NCI-H1092 (cell line): ENCODE data around the gene LRRK1.

Source experiments
- DNase-seq: peaks from one replicate; lab custom pipeline; 2025; lab: John Stamatoyannopoulos, UW

LRRK1 gene

DNA sequence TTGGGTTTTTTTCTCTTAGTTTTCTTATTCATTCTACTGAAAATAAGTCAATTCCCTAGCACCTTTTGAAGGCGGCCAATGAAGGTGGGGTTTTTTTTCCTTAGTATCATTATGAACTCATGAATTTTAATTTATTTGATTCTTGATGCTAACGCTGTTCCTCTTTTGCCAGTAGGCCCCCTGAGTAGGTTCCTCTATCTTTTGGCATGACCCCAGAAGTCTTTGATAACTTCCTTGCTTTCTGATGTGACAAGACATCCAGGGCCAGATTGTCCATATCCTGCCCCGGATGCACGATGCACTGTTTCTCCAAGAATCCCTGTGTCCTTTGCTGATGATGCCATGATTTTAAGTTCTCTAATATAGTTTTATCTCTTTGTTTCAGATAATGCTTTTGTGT, 20.6 kb downstream of the LRRK1 start:
- no peak for DNase-seq

DNA sequence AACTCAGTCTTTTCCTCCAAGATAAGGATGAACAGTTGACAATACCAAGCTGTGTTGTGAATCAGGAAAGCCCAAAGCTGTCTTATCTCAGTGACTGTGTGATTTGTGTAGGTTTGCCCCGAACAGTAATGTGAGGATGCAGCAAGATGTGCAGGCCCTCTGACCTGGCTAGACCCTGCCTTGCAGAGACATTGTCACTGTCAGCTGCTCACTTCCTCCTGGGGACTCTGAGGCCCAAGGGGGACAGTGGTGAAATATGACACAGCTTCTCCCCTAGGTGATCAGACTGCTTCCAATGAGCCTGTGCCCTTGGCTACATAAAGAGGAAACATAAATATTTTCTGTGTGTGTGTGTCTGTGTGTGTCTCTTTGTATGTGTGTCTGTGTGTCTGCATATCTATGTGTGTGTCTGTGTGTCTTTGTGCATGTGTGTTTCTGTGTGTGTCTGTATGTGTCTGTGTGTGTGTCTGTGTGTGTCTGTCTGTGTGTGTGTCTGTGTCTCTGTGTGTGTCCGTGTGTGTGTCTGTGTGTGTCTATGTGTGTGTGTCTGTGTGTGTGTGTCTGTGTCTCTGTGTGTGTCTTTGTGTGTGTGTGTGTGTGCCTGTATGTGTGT, 21.7 kb downstream of the LRRK1 start:
- DNase-seq: no peak

DNA sequence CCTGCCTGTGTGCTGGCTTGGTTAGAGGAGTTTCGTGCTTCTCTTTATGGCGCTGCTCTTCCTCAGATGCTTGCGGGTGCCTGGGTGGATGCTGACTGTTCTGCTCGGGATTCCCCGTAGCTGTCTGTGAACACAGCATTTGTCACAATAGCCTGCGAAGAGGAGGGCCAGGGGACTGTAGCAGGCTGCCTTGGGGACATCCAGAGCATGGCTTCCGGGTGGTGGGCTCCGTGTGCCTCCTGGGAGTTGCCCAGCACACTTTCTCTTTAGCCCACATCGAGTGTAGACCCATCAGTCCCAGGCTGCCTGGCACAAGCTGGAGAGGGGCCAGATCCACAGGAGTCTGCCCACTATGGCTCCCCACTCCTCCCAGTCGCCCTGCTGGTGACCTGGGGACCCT, 22.4 kb downstream of the LRRK1 start:
- DNase-seq: no peak

DNA sequence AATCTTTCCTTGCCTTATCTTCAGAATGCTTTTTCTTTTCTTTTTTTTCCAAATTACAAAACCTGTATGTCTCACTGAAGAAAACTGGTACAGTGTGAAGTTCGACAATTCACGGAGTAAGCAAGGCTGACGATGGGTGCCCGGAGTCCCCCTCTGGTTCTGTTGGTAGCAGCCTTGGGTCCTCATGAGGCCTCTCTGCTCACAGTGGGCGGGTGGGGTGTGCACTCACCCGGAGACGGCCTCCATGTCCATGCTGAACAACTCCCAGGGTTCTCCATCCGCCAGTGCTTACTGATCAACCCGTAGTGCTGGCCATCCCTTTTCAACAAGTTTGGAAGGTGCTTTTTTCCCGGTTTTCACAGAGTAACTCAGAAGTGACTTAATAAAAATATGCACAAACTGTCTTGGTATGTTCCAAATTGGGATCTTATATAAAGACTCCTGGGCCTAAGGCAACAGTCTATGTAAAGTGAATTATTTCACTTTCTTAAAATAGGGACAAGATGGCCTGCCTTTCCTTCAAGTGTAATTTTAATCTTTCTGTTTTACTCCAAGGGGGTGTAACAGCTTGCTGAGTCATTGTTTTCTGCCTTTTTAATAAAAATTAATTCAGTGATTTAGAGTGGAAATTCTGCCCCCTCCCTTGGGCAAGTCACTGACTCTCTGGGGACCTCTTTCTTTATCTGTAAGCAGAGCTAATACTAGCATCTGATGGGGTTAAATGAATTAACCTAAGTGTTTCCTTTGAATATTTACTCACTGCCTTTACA, 23.7 kb downstream of the LRRK1 start:
- no peak for DNase-seq

DNA sequence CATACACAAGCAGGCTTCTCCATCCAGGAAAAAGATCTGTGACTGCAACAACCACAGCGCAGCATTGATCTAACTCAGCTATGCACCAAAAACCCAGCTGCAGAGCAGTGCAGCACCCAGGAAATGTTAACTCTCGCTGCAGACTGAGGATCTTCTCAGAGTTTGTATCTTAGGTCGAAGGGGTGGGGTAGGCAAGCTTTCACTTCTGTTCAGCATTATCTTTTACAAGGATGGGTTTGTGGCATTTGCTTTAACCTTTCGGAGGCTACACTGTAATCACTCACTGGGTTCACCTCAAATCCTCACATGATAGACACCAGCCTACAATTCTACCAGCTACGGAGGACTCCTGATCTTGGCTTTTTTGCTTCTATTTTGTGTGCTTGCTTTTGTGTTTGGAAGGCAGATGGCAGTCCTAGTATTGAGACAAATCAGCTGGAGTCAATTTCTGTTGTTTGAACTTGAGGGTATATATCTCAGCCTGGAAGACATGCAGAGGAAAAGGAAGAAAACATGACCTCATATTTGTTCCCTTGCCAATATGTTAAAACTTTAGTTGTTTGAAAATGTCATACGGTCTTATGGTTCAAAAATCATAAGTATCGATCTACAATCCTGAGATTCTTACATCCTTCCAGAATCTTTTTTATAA, 25.2 kb downstream of the LRRK1 start:
- DNase-seq: no peak

DNA sequence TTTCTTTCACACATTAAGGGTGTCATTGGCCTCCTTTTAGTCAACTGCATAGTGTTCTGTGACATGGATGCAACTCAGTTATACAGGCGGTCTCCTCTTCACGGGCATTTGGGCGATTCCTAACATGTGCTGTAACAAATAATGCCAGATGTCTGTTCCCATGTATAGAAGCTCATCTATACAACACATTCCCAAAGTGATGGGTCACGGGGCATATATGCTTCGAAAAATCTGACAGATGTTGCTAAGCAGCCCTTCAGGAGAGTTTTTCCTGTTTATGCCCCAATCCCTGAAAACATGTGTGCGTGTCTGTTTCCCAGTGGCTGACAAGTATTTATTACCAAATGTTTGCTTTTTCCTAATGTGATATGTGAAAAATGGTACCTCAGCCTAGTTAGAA, 25.8 kb downstream of the LRRK1 start:
- no peak for DNase-seq

DNA sequence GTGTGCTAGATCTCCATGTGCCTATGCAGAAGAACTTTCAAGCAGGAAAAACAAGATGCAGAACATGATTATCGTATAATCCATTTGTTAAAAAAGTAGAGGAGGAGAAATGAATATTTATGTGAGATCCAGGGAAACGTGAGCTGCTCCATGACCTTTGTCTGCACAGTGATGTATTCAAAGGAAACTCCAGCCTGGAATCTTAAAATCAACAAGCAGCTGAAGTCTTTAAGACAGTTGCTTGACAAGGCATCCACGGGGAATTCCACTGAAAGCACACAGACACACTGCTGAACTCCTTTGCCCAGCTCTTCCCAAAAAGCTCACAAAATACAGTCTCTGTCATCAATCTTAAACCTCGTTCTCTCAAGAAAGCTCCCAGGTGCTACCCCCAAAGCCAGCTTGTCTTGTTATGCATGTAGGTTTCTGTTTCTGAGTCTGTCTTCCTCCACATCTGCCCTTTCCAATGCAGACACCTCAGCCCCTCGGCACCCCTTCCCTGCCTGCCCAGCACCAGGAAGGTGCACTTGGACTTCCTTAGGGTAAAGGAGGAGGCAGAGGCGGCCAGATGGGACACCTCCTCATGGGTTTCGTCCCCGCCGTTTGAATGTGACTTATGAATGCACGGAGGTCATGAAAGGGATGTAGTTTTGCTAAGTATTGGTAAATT, 28.7 kb downstream of the LRRK1 start:
- no peak for DNase-seq

DNA sequence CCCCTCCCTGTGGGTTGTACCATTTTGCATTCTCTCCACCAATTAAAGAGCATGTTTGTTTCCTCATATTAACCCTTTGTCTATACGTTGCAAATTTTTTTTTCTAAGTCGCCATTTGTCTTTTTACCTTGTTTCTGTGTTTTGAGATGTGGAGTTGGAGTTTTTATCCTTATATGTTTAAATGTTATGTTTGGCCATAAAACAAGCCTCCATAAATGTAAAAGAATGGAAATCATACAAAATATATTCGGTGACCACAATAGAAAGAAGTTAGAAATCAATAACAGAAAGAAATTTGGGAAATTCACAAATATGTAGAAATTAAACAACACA, 29.2 kb downstream of the LRRK1 start:
- DNase-seq: no peak

DNA sequence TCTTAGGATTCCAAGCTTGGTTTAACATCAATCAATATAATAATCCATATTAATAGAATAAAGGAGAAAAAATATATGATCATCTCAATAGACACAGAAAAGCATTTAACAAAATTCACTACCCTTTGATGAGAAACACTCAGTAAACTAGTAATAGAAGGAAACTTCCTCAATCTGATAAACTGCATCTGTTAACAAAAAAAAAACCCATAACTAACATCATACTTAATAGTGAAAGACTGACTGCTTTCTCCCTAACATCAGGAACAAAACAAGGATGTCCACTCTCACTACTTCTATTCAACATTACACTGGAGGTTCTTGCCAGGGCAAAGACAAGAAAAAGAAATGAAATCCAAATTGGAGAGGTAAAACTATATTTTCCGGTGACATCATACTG, 30.5 kb downstream of the LRRK1 start:
- no peak for DNase-seq

DNA sequence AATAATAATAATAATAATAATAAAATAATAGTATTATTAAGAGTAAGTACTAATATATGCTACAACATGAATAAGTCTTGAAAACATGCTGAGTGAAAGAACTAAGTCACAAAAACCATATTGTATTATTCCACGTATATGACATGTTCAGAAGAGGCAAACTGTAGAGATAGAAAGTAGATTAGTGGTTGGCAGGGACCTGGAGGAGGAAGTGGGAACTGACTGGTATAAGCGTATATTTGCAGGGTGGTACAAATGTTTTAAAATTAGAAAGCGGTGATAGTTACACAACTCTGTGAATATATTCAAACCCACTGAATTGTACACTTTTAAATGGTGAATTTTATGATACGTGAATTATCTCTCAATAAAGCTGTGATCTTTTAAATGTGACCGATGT, 32.8 kb downstream of the LRRK1 start:
- DNase-seq: no peak

DNA sequence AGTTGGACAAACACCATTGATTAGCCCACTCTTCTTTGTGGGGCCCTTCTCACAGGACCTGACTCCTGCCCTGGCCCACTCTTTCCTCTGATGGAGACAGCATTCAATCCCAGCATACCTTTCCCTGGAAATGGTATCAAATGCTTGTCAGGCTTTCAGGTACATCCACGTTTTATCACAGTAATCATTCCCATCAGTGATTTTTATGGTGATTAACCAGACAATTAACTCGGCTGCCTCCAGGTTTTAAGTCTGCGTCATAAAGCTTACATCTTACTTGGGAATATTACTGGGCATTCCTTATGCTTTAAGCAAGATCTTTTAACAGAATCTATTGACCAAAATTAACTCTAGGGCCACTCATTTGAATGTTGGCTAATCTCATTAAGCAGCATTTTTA, 33.4 kb downstream of the LRRK1 start:
- DNase-seq: no peak

DNA sequence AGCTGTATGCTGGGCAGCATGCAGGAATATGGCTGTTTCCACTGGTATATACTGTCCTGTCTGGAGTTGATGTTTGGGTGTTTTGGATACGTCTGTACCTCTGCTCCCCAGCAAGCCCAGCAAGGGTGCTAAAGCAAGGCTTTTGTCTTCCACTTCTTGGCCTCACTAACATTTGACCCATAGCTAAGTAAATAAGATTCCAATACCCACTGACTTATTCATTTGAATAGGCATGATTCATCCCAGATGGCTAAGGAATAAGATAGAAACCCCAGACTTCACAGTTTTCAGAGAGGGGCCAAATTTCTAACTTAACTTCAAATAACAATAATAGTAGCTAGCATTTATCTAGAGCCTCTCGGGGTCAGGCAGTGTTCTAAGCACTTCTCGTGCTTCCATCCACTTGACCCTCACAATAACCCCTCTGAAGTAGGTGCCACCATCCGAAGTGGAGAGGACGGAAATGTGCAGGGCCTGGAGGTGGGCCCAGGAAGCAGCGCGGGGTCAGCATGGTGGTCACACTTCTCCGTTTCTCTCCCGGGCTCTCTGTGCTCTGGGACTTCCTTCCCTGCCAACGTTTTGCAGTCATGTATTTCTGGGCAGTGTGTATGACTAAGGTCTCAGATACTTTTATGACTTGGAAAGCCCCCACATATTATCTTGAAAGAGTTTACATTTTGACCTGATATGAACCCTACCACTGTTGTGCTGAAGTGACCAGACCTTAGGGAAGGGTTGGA, 39.3 kb downstream of the LRRK1 start:
- DNase-seq: no peak

DNA sequence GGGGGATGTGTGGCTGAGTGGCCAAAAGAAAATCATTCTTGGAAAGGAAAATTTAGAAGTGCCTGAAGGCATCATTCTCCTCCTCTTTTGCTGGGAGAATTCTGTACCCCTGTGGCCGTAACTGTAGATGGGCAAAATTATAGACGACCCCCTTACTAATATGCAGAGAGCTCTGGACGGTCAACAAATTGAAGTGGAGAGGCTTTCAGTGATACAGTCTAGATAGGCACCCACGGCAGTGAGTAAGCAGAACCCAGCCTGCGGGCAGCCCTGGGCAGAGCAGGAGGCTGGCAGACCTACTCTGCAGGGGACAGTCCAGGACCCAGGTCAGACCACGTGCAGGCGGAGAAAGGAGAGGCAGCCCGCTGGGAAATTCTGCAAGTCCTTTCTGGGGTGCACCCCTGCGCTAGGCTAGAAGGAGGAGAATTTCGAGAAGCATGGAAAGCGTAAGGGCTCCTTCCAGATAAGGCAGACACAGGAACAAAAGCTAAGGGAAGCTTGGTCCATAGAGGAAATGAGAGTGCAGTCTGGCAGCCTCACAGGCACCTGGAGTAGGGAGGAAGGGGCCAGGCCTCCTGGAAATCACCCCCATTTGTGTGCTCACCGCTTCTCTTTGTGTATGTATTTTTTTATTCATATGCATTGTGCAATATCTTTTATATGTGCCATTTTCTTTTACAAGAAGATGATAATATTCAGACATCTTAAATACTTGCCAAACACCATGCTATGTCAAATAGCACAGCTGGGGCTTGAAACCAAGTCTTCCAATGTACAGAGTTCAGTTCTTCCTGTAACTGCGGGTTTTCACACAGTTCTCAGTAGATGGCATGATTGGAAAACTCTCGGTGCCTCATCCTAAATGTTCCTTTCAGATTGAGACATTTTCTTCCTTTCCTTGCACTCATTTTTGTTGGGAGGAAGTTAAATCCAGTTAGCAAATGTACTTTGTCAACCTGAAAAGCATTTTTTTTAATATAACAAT, 40.2 kb downstream of the LRRK1 start:
- no peak for DNase-seq

DNA sequence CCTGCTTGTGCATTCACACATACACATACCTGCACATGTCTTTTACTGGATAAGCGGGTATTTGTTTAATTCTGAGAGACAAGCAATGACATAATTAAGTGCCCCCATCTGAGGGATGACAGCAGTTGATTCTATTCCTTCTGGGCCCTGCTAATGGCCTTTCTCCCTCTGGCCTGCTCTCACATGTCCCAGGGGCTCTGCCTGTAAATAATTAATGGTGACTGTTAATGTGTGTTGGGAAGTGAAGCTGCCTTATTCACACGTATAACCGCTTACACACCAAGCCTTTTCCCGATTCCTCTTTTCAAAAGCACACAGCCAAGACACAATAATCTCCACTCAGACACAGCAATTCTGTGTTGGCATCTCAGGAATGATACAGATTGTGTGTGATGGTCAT, 47.8 kb downstream of the LRRK1 start:
- DNase-seq: no peak

DNA sequence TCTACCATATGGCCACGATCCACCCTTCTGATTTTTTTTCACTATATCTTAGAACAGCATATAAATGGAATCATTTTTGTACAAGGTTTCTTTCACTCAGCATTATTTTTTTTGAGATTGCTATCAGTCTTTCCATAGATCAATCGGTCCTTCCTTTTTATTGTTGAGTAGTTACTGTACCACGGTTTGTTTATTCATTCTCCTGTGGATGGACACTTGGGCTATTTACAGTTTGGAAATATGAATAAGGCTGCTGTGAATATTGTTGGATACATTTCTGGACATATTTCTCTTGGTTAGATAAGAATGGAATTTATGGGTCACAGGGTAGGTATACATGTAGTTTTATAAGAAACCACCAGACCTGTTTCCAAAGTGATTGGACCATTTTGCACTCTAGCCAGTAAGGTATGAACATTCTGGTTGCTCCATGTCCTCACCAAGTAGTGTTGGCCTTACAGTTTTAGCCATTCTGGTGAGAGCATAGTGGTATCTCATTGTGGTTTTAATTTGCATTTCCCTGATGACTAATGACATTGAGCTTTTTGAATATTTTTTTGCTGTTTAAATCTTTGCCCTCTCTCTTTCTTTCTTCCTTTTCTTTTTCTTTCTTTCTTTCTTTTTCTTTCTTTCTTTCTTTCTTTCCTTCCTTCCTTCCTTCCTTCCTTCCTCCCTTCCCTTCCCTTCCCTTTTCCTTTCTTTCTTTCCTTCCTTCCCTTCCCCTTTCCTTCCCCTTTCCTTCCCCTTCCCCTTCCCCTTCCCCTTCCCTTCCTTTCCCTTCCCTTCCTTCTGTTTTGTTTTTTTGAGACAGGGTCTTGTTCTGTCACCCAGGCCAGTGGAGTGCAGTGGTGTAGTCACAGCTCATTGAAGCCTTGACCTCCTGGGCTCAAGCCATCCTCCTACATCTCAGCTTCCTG, 49.2 kb downstream of the LRRK1 start:
- DNase-seq: no peak

DNA sequence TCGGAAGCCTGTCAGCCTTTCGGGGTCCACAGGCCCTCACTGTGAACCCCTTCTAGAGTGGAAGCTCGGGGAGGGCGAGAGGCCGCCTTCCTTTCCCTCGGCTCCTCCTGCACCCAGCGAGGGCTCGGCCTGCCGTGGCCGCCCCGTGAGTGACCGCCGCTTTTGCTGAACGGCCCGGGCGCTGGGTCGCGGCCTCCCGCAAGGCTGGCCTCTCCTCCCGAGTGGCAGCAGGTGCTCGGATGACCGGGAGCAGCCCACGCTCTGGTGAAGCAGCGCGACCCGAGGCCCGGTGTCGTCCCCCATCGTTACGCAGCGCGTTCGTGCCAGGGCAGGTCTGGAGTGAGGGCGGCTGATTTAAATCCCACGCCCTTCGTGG, 53.8 kb downstream of the LRRK1 start:
- no peak for DNase-seq

DNA sequence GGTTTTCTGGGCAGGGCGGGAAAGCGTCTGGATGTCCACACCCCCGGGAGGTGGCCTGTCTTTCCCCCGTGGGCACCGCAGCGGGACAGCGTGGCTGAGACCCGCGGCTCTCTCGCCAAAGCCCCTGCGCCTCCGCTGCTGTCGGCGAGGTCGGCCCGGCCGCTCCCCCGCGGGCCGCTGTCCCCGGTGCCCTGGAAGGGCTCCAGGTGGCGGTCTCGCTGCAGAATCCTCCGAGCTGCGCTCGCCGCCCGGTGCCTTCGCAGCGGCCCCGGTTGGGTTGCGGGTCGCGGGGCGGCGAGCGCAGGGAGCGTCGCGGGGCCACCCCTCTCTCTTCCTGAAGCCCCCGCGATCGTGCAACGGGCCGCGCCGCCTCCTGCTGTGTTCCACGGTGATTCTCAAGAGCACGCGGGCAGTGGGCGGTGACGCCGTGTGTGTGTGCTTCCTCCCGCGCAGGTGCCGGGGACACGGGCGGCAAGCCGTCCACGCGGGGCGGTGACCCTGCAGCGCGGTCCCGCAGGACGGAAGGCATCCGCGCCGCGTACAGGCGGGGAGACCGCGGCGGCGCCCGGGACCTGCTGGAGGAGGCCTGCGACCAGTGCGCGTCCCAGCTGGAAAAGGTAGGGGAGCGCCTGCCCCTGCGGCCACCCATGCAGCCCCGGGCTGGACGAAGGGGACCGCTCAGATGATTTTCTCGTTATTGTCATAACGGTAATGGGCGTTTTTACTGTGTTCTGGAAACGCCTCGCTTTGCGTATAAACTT, 54.4 kb downstream of the LRRK1 start:
- DNase-seq: no peak

DNA sequence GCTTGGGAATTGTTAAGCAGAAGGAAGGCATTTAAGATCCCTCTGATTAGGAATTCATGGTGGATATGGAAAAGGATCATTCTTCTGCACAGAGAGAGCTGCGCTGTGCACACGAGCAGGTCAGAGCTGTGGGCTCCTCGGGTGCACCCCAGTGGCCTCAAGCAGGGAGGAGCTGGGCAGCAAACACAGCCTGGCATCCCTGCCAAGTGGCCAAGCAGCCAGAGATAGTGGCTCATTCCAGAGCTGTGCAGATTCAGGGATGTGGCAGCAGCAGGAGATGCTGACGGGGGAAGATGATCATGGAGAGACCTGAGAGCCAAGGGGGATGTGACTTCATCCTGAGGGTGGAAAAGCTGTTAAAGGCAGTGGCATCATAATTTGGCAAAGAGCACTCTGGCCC, 55.9 kb downstream of the LRRK1 start:
- no peak for DNase-seq

DNA sequence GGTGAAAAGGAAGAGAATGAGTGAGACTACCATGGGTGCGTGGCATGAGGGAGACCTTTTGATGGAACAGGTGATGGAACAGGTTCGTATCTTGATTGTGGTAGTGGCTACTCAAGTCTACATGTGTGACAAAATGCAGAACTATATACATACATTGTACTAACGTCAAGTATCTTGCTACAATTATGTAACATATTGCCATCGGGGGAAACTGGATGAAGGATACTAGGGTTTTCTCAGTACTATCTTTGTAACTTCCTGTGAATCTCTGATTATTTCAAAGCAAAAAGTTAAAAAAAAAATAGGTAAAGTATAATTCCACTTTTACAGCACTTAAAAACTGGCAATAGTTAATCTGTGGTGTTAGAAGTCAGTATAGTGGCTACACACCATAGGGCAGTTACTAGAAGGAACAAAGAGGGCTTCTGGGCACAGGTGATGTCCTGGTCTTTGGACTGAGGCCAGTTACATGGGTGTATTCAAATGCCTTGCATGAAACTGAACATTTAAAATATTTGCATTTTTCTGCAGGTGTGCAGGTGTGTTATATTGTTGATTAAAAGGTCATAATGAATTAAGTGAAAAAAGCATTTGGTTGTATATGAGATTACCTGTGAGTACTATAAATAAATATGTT, 61.4 kb downstream of the LRRK1 start:
- no peak for DNase-seq
